DOHH2 (cell line): ENCODE data around the gene CD244.

ENCODE experiments used
- CTCF ChIP-seq: fragments of 200-600 bp; sonication (generic); IDR thresholded peaks from one replicate; pipeline ENCODE4 v1.5.1; 2014; ENCODE audit warnings: antibody characterized with exemption, mild to moderate bottlenecking, low read depth, low read length; ENCODE audit not compliant: poor library complexity, severe bottlenecking
- EZH2phosphoT487 ChIP-seq: fragments of 200-600 bp; sonication (generic); IDR thresholded peaks from 2 replicates; pipeline ENCODE4 v1.6.1; 2017; ENCODE audit warnings: borderline replicate concordance, mild to moderate bottlenecking, antibody characterized with exemption, low read length, moderate library complexity, mixed read lengths

GRCh38 chr1:160853754-160854153 is 8.9 kb downstream of the CD244 start:
- TF ChIP-seq CTCF (no peak), EZH2phosphoT487 (no peak)
